Fibroblast of skin of abdomen (primary cell): Measurements from ENCODE around the gene PPP2R1B.

Source experiments
- DNase-seq: peaks from one replicate; pipeline ENCODE4 v3.0.0-alpha.2; 2013

The PPP2R1B gene

DNA sequence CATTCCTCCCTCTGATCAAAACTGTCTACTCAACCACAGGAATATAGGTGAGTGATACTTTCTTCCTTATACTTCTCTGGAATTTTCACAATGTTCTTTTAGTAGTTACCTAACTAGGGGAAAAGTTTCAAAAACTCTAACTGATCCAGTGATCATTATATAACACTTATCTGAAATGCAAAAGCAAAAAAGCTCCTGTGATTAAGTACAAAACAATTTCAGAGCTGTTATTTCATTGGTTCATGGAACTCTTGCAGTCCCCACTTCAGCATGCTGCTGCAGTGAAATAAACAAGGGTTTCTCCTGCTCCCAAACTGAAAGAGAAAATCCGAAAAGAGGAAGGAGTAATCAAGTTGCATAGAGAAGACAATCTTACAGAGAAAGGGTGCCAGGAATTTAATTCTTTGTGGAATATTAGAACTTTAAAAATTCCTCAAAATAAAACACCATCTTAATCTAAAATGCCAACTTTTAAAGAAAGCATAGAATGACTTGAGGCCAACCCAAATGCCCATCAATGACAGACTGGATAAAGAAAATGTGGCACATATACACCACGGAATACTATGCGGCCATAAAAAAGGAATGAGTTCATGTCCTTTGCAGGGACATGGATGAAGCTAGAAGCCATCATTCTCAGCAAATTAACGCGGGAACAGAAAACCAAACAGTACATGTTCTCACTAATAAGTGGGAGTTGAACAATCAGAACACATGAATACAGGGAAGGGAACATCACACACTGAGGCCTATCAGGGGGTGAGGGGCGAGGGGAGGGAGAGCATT lies 20.3 kb downstream of the PPP2R1B start:
- DNase-seq = peak; percentile 55

DNA sequence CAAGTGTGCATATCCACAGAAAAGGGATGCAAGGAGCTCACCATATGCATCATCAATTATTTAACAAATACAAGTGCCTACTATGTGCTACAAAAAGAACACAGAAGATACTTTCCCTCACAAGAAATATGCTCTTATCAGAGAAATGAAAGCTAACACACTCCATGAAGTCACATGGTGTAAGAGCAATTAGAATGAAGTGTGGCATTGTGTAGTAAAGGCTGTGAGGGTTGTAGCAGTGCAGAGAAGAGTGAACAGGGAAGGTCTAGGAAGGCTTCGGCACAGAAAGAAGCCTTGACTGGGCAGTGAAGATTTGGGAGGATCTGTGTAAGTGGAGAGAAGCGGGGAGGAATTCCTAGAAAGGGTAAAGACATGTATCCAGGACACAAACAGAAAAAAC lies 22.5 kb downstream of the PPP2R1B start:
- DNase-seq = no peak

DNA sequence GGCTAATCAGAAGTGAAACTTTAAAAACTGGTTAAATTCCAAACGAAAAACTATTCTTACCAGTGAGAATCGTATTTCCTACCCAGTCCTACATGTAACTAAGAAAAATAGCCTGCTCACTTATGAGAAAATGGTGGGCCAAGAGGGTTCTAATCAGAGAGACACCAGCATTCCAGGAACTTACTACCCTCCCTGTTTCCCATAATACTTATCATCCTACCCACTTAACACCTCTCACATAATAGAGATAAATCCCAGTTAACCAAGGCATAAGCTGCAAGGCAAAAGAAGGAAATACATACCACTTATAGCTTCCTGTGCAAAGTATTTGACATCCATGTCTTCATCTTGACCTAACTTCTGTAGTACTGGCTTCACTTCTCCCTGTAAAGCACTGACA lies 24.4 kb downstream of the PPP2R1B start:
- no peak for DNase-seq

DNA sequence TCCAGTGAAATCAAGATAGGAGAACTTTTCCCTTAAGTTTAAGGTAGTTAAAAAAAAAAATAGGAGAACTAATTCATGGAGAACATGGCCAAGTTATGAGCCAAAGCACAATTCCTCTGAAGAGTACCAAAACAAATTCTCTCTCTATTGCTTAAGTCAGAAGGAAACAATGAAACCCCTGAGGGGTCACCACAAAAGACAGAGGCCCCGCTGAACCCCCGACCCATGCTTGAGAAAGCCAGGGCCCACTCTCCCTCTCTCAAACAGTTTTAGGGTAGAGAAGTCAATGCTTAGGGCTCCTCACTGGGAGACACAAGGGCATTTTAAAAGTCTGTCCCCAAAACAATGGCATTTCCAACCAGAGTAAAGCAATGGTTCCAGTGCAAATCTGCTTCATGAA lies 26.9 kb downstream of the PPP2R1B start:
- no peak for DNase-seq

DNA sequence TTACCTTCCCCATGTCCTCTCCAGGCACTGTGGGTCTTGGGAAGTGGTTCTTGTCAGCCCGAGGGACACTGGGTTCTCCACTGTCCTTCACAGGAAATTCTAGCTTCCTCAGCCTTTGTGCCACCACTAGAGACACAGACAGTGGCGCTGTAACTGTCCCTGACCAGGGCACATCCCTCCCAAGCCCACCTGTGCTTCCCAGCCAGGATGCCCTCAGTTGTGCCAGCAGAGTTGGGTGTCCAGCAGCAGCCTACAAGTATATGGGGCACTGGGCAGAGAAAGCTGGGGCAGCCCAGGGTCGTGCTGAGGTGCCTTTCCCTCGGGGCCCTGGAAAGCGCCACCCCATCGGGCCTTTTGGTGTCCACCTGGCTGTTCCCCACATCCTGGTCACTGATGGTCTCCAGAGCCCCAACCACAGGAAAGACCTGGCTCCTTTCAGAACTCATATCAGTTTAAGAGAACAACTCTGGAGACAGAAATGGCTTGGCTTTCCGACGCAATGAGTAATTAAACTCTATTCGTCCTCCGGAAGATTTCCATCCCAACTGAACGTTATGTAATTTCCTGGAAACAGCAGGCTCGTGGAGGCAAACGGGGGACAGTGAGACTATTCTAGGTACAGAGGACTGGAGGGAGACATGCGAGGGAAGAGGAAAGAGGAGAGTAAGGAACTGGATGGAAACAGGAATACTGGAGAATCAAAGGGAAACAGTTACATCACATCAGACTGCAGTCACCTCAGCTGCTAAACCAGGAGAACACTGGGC lies 28.6 kb downstream of the PPP2R1B start:
- no peak for DNase-seq

DNA sequence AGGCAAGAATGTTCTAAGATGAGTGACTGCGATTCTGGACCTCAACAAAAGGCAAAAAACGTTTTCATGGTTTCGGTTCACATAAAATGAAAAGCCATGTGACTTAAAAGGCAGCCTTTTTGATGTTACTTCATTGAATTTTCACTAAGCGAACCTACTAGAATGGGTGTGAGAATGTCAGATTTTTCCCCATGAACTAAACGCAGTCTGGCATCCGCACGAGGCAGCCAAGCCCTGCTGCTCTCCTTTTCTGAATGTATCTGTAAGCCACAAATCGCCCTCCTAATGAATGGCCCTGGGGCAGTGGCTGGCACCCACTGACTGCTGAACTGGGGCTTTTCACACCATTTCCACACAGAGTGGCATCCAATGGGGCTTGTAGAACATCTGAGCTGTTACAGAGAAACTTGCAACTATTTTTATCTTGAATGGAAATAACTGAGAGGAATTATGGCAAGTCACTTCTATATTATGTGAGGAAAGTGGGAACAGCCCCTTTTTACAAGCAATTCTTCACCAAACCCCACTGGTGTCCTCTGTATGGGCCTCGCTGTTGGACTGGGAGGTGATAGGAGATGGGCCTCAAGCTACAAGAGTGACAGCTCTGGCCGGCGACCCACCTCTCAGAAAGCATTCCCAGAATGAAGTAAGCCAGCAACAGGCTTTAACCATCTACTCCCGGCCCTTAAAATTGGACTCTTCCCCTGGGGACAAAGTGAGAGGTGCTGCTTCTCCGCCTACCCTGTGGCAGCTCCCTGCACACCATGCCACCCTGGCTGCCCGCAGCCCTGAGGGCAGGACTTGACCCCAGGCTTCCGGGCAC lies 29.4 kb downstream of the PPP2R1B start:
- no peak for DNase-seq

DNA sequence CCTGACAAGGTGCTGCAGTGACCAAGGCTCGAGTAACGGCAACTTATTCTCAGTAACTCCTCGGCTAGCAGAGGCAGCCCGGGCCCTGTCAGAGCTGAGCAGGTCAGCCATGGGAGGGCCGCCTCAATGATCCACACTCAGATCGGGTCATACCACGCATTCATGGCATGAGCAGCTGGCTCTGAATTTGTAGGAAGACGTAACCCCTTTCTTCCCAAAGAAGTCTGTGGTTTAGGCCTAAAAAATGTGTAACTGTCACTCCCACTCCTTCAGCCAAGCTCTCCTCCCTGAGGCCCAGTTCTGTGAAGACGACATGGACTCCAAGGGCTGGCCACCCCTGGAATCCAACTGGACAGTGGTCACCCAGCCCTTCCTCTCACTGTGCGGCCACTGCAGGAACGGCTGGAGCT lies 30.0 kb downstream of the PPP2R1B start:
- peak; percentile 67 for DNase-seq

DNA sequence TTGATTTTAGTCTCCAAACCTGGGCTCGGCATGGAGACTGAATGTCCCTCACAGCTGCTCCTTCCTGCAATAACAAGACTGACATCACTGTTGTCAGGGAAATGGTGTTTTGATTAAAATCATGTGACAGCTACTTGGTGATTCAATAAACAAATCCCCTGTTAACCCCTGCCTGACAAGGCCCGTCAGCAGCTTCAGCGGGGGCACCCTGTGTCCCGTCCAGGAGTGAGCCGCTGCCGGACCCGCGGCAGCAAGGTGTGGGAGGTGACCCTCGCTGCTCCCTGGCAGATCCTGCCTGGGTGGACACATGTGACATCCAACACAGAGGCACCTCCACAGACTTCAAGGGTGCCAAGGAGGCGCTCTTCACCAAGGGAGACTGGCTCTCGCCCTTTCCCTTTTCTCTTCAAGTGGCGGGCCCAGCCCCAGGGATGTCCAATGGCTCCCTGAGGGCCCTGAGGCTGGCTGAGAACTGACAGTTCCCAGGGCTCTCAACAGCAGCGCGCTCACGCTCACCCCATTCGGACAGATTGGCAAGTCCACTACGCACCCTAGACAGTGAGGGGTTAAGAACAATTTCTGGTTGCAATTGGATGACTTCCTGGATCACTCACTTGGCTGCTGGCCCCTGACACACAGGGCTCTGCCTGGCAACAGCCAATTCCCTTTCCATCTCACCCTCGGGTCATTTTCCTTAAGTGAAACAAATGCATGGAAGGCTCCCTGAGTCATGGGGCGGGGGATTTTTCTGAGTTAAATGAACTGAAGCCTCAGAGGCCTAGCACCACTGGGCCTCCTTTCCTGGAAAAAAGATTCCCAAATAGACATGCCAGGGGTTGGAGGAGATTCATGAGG lies 30.7 kb downstream of the PPP2R1B start:
- DNase-seq = peak; percentile 96

DNA sequence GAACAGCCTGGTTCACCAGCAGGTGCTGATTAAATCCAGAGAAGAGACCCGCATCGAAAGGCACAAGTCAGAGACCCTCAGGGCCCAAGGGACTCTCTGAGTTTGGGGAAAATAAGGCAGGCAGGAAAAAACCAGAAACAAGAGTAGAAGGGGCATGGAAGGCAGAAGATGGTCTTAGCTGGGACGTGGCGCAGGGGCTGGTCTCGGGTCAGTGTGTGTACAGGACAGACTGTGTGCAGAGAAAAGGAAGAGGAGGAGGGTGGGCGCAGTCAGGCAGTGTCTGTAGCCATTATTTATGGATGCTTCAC lies 31.3 kb downstream of the PPP2R1B start:
- DNase-seq = no peak

DNA sequence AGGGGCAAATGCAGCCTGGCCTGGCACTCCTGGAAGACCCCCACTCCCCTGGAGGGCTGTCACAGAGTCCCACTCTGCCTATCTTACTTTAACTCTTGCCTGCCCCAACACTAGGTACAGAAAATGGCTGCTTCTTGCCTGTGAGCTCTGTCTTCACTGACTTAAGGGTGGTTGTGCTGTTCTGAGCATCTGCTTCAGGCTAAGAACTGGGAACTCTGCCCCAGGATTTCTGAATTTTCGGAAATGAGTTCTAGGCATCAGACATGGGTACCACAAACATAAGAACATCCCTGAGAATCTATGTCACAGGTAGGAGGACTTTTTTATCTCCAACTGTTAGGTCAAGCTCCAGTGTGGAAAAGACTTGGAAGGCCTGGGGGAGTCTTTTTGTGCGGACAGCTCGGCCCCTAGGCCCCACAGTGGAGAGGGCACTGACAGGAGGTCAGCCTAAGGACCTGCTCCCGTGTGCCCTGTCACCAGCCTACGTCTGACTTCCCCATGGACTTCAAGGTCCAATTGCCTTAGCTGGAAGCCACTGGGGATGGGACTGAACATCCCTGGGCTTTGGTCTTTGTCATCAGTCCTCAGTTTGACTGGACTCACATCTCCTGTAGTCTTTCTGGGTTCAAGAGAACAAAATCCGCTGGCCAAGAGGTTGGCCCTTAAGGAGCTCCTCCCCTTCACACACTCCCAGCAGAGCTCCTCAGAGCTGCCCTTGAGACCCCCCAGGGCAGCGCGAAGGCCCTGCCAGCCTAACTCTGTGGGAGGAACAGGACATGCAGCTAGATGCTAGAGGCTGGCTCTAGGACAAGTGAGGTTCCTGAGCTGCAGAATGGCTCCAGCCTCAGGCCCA lies 31.9 kb downstream of the PPP2R1B start:
- no peak for DNase-seq

DNA sequence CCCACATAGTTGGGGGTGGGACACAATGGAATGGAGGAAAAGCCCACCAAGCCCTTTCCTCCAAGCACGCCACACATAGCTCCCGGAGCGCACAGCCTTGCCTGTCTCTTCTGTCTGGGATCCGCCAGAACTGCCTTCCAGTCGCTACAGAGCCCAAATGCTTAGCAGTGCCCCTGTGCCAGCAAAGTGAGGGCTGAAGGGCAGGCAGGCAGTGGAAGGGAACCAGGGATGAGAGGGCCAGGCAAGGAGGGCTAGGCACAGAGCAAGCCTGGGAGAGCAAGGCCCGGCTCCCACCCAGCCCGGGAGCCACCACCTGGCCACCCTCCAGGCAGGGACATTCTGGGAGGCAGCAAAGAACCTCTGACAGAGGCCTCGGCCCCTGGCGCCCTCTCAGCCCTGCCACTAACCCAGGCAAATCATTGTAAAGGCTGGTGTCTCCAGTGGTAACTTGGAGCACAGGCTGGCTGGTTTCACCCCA lies 32.5 kb downstream of the PPP2R1B start:
- no peak for DNase-seq

DNA sequence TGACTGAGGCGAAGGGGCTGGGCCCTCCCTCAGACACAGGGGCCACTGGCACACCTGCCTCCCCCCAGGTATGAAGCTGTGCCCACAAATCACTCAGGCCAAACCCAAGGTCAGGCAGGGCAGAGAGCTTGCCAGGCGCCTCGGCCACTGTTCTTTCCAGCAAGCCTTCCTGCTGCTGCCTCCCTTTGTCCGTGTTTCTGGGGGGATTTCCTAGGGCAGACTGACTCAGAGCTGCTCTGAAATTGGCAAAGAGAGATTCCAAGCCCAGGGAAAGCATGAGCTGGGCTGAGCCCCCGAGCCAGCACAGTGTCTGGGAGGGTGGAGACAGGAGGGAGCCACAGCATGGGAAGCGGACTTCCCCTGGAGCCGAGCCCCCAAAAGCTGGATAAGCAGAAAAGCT lies 33.2 kb downstream of the PPP2R1B start:
- DNase-seq = peak; percentile 84

DNA sequence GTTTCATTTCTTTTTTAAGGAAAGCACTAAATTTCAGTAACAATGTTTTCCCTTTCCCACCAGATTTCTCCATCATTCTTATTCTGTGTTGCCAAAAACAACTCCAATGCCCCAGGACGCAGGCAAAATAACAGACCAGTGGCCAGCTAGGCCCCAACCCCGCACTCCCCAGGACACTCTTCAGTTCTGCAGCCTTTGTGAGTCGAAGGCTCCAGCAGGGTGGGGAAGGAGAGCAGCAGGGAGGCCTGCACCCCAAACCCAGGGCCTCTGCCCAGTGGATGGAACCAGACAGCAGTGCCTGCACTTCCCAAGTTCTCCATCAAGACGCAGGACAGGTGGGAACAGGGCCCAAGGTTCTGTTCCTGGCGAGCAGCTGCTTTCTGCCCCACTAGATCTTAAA lies 34.4 kb downstream of the PPP2R1B start:
- DNase-seq = no peak

DNA sequence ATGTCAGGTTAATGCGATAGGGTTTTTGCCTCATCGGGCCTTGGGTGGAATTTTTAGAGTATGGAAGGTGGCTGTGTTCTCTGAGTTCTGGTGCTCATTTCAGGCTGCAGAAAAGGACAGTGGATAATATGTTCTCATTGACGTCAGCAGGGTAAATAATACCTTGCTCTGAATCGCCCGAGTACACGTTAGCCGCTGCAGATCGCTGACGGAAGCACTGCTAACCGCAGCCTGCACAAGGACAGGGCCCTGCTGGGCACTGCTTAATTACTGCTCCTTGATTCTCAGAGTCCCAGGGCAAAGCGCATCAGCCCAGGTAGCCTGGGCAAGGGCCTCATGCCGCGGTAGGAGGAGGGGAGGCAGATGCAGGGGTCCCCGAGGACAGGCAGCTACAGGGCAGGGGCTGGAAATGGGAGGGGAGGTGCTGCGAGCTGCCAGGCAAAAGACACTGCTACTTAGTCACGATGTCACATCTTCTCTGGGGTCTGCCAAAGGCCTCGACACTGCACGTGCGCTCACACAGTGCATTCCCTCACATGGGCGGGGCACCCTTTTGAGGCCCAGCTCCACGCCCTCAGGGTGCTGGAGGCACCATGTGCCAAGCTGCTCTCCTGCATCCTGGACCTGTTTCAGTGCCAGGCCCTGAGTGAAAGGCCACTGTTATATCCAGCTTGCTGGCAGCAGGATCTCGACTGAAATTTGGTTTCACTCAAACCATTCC lies 35.2 kb downstream of the PPP2R1B start:
- DNase-seq = no peak

DNA sequence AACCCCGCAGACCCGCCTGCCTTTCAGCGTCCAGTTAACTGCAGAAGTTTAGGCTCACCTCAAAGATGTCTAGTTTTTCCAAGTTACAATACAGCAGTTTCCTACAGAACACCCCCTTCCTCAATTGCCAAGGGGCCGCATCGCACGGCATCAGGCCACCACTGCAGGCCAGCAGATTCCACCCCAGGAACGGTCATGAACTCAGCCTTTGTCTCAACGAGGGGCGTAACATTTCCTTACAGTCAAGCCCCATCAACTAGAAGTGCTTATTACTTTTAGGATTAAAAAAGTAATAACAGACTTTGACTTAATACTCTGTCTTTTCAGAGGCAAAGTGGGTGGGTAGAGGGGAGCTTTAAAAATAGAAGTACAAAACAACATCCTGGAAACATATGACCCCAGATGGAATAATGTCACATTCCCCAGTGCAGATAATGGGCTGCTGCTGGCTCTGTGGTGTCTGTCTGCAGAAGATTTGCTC lies 36.3 kb downstream of the PPP2R1B start:
- DNase-seq = no peak

DNA sequence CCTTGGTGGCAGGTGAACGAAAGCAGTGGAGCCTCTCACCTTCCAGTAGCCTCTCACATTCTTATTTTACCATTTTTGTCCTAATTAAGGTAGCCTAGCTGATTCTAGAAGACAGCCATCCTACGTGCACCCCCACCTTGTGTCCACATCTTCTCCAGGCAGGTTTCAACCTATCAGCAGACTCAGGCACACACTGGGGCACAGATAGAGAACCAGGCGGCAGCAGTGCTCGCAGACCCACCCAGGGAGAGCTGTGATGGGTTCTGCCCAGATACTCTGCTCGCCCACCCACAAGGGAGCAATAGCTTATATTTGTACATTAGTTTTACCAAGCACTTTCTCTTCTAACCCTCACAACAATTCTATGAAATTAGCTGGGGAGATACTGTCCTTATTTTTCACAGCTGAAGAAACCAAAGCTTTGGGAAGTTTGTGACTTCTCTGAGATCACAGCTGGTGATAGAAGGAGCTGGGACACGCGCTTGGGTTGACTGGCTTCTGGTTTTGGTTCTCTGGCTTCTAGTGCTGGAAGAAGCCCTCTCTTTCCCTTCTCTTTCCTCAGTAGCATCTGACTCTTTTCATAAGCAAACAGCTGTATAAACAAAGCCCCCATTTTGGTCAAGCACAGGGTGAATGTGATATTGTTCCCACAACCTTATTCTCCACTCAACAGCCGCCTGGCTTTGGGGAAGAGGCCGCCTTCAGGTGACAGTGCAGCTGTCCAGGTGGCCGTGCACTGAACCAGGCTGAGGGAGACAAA lies 36.9 kb downstream of the PPP2R1B start:
- DNase-seq = no peak

DNA sequence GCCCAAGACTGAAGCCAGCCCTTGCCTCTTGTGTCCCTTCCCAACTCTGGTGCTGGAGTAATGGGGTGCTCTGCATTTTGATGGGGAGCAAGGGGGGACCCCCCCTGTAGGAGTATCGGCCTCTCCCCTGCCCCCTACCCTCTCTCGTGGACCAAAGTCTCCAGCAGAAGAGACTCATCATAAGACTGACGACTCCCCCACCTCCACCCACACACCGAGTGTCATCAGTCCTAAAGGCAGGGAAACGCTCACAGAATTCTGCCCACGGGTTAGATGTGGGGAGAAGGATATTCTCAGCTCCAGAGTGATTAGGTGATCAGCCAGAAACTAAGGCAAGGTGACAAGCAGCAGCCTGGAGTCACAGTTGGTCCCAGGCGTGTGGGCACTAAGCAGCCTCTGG lies 38.8 kb downstream of the PPP2R1B start:
- DNase-seq = no peak

DNA sequence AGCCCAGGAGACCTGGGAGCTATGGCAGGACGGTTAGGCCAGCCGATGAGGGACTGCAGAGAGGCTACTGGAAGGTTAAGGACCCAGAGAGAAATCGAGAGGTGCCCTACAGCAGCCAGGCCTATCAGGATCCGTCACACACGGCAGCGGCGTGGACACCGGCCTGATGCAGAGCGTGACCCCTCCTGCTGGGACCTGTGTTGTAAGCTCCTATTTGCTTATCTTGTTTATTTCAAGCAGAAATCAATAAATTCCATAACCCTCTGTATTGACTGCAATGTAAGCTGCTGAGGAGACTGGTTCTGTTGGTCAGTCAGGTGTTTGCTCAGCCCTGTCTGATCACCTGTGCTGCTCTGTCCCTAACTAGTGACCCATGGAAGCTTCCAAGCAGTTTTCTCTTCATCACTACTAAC lies 39.9 kb downstream of the PPP2R1B start:
- no peak for DNase-seq

DNA sequence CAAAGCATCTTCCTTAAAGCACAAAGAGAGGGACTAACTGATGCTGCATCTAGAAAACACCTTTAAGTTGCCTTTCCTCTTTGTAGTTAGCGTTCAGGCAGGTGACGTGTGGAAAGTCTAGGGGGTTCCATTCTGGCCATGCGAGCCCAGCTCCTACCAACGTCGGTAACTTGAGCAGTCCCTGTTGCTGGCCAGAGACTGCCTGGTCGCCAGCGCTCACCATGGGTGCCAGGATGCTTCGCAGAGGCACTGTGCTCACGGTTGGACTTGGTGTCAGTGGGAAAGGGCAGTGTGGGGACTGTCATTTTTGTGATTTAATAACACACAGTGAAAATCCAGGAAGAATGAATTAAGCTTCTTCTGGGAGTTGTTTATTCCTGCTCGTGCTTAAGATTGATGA lies 40.6 kb downstream of the PPP2R1B start:
- DNase-seq = no peak
